ENCODE measurements around the gene CDH22.
A peak's percentile ranks its signal among the peaks of the same experiment; 100 is the strongest.

CDH22 gene

GRCh38 chr20:46160661-46161060 is 147.6 kb downstream of the CDH22 start:
- no peak for DNase-seq

- DNase-seq, result no peak
These were observed 149.0 kb downstream of the CDH22 start for GRCh38 chr20:46159101-46159897.

- DNase-seq, result no peak
These were observed 149.8 kb downstream of the CDH22 start for GRCh38 chr20:46158476-46158987.

GRCh38 chr20:46157625-46158024 is 150.7 kb downstream of the CDH22 start:
- no peak for DNase-seq

GRCh38 chr20:46157076-46157592 is 151.2 kb downstream of the CDH22 start:
- DNase-seq, result no peak

- DNase-seq, result no peak
These were observed 152.2 kb downstream of the CDH22 start for GRCh38 chr20:46156065-46156464.

DNA sequence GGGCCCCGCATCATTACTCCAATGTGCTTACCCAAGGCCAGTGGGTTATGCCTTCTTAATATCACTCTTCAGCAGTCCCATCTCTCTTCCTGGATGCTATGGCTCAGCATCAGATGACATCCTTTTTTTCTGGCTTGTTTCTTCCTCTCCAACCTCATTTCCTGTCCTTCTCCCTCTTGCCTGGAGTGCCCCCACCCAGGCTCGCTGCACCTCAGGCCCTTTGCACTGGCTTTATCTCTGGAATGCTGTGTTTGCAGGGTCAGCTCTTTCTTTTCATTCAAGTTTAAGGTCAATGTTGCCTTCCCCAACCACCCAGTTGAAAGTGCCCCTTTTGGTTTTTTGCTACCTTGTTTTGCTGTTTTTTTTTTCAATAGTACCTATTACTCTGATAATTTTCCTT is 153.5 kb downstream of the CDH22 start:
- DNase-seq, result no peak

GRCh38 chr20:46154305-46154704 is 154.0 kb downstream of the CDH22 start:
- DNase-seq, result no peak

DNA sequence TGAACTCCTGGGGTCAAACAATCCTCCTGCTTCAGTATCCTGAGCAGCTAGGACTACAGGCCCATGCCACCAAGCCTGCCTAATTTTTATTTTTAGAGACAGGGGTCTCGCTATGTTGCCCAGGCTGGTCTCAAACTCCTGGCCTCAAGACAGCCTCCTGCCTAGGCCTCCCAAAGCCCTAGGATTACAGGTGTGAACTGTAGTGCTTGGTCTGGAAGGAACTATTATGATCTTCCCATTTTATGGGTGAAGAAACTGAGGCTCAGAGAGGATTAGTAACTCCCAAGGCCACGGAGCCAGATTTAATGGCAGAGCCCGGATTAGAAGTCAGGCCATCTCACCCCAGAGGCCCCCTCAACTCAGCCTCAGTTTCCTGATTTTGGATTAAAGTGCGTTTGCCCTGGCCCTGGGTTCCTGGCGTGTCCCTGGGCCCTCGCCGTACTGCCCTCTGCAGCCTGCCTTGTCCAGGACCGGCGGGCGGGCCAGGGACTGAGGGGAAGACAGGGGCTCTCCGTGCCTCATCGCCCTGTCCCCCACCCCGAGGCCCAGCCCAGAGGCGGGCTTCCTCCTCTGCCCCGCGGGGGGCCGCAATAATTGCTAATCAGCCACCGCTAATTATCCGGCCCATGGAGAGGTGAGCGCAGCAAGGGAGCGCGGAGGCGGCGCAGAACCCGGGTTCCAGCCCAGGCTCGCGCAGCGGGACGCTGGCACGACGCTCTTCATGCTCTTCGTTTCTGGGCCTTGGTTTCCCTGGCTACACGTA is 155.3 kb downstream of the CDH22 start:
- no peak for DNase-seq

DNA sequence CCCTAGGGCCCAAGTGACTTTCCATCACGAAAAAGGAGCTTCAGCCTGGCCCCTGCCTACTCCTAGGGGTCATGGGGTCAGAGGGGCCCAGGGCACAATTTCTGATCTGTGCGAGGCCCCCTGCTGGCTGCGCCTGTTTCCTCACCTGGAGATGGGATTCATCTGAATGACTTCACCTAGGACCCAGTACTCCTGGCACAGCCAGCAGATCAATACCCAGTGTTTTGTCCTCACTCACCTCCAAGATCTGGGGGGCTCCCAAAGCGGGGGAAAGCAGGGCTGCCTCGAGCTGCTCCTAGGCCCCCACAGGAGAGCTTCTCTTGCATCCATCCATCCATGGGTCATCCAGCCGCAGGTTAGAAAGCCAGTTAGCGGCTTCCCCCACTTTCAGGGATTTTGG is 156.4 kb downstream of the CDH22 start:
- DNase-seq, result peak; percentile 53

DNA sequence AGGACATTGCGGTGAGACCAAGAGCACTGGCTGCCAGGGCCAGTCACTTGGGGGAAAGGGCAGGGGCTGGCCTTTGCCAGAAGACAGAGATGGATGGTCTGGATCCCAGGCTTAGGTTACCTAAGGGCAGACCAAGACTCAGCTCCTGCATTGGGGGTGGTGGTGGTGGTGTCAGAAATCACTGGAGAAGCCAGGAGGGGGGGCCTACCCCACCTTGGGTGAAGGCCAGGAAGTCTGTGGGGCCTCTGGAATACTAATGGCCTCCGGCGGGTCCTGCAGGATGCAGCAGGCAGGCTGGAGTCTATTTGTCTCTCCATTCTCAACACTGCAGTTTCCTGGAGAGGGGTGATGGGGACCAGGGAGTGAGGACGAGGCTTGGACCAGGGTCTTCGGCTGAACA is 157.4 kb downstream of the CDH22 start:
- no peak for DNase-seq

GRCh38 chr20:46148313-46149208 is 159.7 kb downstream of the CDH22 start:
- no peak for DNase-seq

DNA sequence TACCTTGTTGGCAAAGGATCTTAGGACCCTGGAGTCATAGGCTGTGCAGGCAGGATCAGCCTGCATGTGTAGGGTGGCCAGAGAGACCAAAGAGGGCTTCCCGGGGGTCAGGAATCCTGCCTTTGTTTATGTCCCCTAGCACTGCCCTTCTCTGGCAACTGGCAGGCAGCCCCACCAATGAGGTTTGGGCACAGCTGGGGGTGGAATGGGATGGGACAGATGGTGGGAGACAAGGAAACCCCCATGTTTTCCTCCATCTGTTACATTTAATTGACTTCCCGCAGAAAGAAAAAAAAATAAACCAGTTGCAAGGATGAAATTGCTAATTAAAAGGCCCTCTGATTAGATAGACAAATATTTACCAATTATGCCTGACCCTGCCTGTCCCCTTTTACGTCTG is 162.6 kb downstream of the CDH22 start:
- no peak for DNase-seq

DNA sequence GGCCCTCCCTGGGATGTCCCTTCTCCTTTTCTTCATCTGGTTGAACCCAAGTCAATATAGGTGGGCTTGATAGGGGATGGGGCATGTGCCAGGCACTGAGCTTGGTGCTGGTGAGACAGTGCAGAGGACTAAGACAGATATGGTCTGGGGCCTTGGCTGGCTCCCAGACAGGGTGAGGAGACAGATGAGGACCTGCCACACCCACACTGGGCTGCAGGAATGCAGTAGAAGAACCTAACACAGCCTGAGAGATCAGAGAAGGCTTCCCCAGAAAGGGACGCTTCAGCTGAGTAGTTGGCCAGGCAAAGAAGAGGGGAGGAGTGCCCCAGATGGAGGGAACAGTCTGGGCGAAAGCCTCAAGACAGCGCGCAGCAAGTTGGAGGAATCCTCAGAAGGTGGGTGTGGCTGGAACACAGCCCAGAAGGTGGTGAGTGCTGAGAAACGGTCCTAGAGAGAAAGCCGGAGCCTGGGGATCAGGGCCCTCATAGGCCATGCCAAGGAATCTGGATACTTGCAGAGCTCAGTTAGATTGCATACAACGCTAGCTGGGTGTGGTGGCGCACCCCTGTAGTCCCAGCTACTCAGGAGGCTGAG is 163.8 kb downstream of the CDH22 start:
- DNase-seq, result no peak

- DNase-seq, result no peak
These were observed 166.2 kb downstream of the CDH22 start for GRCh38 chr20:46142124-46142523.

- DNase-seq, result no peak
These were observed 168.3 kb downstream of the CDH22 start for GRCh38 chr20:46139908-46140482.

DNA sequence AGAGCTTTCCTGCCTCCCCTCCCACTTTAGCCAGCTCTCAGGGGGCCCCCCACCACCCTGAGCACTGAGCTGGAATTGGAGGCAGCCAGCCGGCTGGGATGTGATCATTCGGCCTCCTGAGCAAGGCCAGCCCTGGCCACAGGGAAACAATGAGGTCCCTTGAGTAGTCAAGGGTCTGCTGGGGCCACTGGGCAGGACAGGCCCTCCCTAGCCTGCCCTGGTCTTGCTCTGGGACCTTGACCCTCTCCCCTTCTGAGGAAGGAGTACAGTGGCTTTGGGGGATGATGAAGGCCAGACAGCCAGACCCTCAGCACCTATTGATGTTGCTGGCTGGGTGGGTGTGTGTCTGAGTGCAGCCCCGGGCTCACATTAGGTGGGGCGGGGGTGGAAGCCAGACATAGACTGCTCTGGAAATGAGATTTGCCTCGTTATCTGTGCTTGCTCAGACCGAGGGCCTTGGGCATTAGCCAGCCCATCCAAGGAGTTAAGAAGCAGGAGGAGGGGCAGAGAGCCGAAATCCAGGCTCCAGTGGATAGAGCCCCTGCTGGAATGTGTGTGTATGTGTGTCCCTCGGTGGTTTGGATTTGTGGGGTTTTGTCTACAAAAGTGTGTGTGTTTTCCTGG is 168.9 kb downstream of the CDH22 start:
- DNase-seq, result no peak

DNA sequence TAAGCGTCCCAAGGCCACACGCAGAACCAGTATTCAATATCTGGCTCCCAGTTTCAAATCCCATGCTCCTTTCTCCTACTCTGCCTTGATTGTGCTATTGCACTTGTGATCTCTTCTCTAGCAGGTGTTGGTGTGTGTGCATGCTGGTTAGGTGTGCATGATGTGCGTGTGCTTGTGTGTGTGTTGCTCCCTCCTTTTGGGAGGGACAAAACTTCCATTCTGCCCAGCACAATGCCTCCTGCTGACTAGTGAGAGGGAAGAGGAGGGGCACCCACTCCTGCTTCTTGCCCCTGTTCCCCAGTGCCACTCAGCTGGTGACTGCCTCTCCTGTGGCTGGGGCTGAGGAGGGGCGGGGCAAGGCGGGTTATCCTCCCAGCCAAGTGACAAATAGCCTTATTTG is 170.5 kb downstream of the CDH22 start:
- no peak for DNase-seq

DNA sequence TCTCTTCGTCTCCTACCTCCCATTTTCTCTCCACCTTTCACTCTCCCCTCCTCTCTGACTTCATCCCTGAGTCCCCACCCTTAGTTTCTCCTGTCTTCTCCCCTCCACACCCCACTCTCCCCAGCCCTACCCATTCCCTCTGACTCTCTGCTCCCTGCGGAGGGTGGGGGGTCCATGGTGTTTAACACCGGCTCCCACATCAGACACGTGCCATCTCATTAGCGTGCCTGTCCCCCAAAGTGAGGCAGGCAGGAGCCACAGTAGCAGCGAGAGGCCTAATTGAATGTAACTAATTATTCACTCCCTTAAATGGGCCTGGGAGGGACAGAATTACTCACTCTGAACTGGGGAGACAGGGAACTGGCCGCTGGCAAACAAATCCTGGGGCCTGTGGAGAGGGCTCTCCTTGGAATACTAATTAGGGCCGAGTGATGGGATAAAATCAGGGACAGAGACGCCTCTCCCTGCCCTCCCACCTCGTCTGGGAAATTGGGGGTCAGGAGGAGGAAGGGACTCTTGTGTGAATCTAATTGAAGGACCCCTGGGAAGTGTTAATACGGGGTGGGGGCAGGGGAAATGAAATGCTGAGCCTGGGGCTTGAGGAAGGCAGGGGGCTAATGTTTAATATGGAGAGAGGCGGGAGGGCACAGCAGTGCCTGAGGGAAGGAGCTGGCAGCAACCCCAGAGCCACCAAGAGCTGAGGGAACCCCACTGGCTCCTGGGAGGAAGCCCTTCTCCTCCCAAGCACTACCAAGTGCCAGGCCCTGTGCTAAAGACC is 172.3 kb downstream of the CDH22 start:
- no peak for DNase-seq

DNA sequence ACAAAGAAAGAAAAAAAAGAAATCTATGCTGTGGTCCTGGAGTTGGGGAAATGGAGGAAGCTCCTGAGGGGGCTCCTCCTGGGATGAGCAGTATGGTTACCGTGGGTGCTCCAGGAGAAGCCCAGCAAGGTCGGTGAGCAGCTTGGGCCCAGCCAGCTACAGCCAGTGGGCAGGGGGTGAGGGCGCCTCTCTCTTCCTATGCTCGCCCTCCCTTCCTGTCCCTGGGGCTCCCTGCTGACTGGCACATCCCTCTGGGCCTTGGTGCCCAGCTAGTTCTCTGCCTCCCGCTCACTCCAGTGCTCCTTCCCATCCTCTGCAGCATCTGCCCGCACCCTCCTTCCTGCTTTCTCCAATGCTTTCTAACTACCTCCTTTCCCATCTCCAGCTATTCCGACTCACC is 173.6 kb downstream of the CDH22 start:
- DNase-seq, result no peak

Measured in DMS53 (cell line).